Neural cell (in vitro differentiated cells): ENCODE data around the gene CACNA1C.

Source experiments
- CTCF ChIP-seq: fragments of 450-650 bp; IDR thresholded peaks from 2 replicates; pipeline ENCODE4 v1.5.1; 2014; ENCODE audit warnings: antibody characterized with exemption, mild to moderate bottlenecking, moderate library complexity; ENCODE audit not compliant: poor library complexity, severe bottlenecking
- EP300 ChIP-seq: fragments of 450-650 bp; conservative IDR thresholded peaks from 2 replicates; pipeline ENCODE4 v1.6.1; 2014; ENCODE audit warnings: antibody characterized with exemption, mild to moderate bottlenecking, moderate library complexity; ENCODE audit not compliant: poor library complexity, severe bottlenecking
- EZH2 ChIP-seq: fragments of 200-600, 300-800 bp; shearing (Covaris generic), sonication (generic); IDR thresholded peaks from 2 replicates; pipeline ENCODE4 v1.6.1; 2014; ENCODE audit warnings: antibody characterized with exemption, low read length, borderline replicate concordance, mild to moderate bottlenecking; ENCODE audit not compliant: insufficient read depth, poor library complexity, severe bottlenecking
- MXI1 ChIP-seq: fragments of 450-650 bp; conservative IDR thresholded peaks from 2 replicates; pipeline ENCODE4 v1.6.1; 2014; ENCODE audit warnings: antibody characterized with exemption, mild to moderate bottlenecking; ENCODE audit not compliant: poor library complexity, severe bottlenecking
- POLR2AphosphoS5 ChIP-seq: IDR thresholded peaks from 2 replicates; pipeline ENCODE4 v1.6.1; 2012
- RAD21 ChIP-seq: fragments of 450-650 bp; conservative IDR thresholded peaks from 2 replicates; pipeline ENCODE4 v1.6.1; 2014; ENCODE audit warnings: antibody characterized with exemption, mild to moderate bottlenecking, moderate library complexity
- REST ChIP-seq: IDR thresholded peaks from 2 replicates; pipeline ENCODE4 v1.6.1; 2012; ENCODE audit warnings: borderline replicate concordance
- SMC3 ChIP-seq: fragments of 450-650 bp; conservative IDR thresholded peaks from 2 replicates; pipeline ENCODE4 v1.6.1; 2014; ENCODE audit warnings: antibody characterized with exemption, mild to moderate bottlenecking, moderate library complexity; ENCODE audit not compliant: poor library complexity

GRCh38 chr12:2328661-2329060, 275.9 kb downstream of the CACNA1C start:
- TF ChIP-seq REST (no peak), MXI1 (no peak), EP300 (no peak), EZH2 (no peak), CTCF (no peak), RAD21 (no peak), SMC3 (no peak), POLR2AphosphoS5 (no peak)
